Measurements from ENCODE around the gene HMGN1. TPM values are rescaled to one million over a fixed set of nuclear protein-coding genes. Genes with fewer than 3 reads are reported as not detected.
"Not testable (repeated sequence)": the region's sequence is repeated elsewhere in the genome, so short reads cannot be mapped to it uniquely, and the experiment has no call there.

Gene HMGN1
- polyA plus RNA-seq, 2 donors, result 148 to 171 TPM

- H3K27me3 ChIP-seq (ENCODE audit: control insufficient read depth in 1 of 2, insufficient read depth in 2 of 2, low read length in 2 of 2), result no peaks in the 10 kb centered on the region
Observed at GRCh38 chr21:39385299-39386145, 36.6 kb upstream of the HMGN1 start.

DNA sequence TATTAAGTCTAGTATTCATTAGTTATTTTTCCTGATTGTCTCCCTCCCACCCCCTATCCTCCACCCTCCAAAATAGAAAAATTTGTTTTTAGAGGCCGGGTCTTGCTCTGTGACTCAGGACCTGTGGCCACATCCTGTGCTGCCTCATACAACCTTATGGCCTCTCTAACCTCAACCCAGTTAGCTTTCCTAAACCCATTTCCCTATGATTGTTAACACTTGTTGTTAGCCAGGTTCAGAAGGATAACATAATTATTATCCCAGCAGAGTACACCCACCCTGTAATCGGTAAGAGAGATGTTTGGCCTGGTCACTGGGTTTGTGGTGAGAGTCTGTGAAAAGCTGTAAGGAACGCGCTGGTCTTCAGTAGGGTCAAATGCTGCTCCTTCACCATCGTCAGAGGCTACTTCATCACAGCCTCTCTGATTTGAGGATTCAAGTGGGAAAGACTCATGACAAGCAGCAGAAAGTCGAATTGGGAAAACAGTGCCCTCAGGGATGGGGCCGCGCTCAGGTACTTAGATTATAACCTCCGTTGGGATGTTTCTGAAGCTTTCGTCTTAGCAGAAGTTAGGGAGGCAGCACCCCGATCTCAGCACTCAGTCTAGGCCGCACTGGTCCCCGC, 35.9 kb upstream of the HMGN1 start:
- Histone ChIP-seq H3K4me3 (ENCODE audit: low read depth in 1 of 2, low read length in 2 of 2) (no peak overlapping the region), H3K27ac (ENCODE audit: low read depth in 2 of 2, low read length in 1 of 2) (no peak overlapping the region), H3K4me1 (ENCODE audit: control insufficient read depth in 2 of 2, insufficient read depth in 2 of 2, low read length in 1 of 2) (peaks cover 3% of the 10 kb centered on the region in 2 donors)

More at GRCh38 chr21:39385299-39386145, 36.6 kb upstream of the HMGN1 start:
- Histone ChIP-seq H3K4me1 (ENCODE audit: control insufficient read depth in 2 of 2, insufficient read depth in 2 of 2, low read length in 1 of 2) (peaks cover 3% of the 10 kb centered on the region in 2 donors), H3K36me3 (ENCODE audit: control insufficient read depth in 2 of 2, insufficient read depth in 2 of 2, low read length in 1 of 2) (no peaks in the 10 kb centered on the region), H3K9me3 (ENCODE audit: control insufficient read depth in 2 of 2, insufficient read depth in 1 of 2, low read depth in 1 of 2, low read length in 1 of 2) (no peaks in the 10 kb centered on the region), H3K4me3 (ENCODE audit: low read depth in 1 of 2, low read length in 2 of 2) (peak overlapping the region; percentile 36 to 39), H3K27ac (ENCODE audit: low read depth in 2 of 2, low read length in 1 of 2) (peak overlapping the region; percentile 34 to 78)
- WGBS, 2 donors, result 51 to 61% methylated on average over 50 of the region's 50 CpGs

DNA sequence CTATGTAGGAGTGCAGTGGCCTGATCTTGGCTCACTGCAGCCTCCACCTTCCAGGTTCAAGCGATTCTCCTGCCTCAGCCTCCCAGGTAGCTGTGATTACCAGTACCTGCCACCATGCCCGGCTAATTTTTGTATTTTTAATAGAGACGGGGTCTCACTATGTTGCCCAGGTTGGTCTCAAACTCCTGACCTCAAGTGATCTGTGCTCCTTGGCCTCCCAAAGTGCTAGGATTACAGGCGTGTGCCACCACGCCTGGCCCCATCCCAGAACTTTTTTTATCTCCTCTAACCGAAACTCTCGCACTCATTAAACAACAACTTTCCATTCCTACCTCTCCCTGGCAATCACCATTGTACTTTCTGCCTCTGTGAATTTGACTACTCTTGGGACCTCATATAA, 33.2 kb upstream of the HMGN1 start:
- H3K27ac ChIP-seq (ENCODE audit: low read depth in 2 of 2, low read length in 1 of 2); H3K4me3 ChIP-seq (ENCODE audit: low read depth in 1 of 2, low read length in 2 of 2); H3K36me3 ChIP-seq (ENCODE audit: control insufficient read depth in 2 of 2, insufficient read depth in 2 of 2, low read length in 1 of 2); H3K4me1 ChIP-seq (ENCODE audit: control insufficient read depth in 2 of 2, insufficient read depth in 2 of 2, low read length in 1 of 2); H3K27me3 ChIP-seq (ENCODE audit: control insufficient read depth in 1 of 2, insufficient read depth in 2 of 2, low read length in 2 of 2); H3K9me3 ChIP-seq (ENCODE audit: control insufficient read depth in 2 of 2, insufficient read depth in 1 of 2, low read depth in 1 of 2, low read length in 1 of 2): not testable (repeated sequence)
- WGBS, 2 donors, result 91 to 95% methylated on average over 7 of the region's 7 CpGs

More for the DNA sequence above, 35.9 kb upstream of the HMGN1 start:
- WGBS, 2 donors, result 83 to 88% methylated on average over 13 of the region's 13 CpGs
- Histone ChIP-seq H3K27me3 (ENCODE audit: control insufficient read depth in 1 of 2, insufficient read depth in 2 of 2, low read length in 2 of 2) (no peaks in the 10 kb centered on the region), H3K9me3 (ENCODE audit: control insufficient read depth in 2 of 2, insufficient read depth in 1 of 2, low read depth in 1 of 2, low read length in 1 of 2) (no peaks in the 10 kb centered on the region), H3K36me3 (ENCODE audit: control insufficient read depth in 2 of 2, insufficient read depth in 2 of 2, low read length in 1 of 2) (no peaks in the 10 kb centered on the region)

GRCh38 chr21:39381009-39381408, 32.1 kb upstream of the HMGN1 start:
- Histone ChIP-seq H3K4me3 (ENCODE audit: low read depth in 1 of 2, low read length in 2 of 2) (peak overlapping the region; percentile 69 to 75), H3K4me1 (ENCODE audit: control insufficient read depth in 2 of 2, insufficient read depth in 2 of 2, low read length in 1 of 2) (peaks cover 3% of the 10 kb centered on the region in 2 donors), H3K27ac (ENCODE audit: low read depth in 2 of 2, low read length in 1 of 2) (peak overlapping the region; percentile 86 to 94), H3K36me3 (ENCODE audit: control insufficient read depth in 2 of 2, insufficient read depth in 2 of 2, low read length in 1 of 2) (no peaks in the 10 kb centered on the region), H3K27me3 (ENCODE audit: control insufficient read depth in 1 of 2, insufficient read depth in 2 of 2, low read length in 2 of 2) (no peaks in the 10 kb centered on the region), H3K9me3 (ENCODE audit: control insufficient read depth in 2 of 2, insufficient read depth in 1 of 2, low read depth in 1 of 2, low read length in 1 of 2) (no peaks in the 10 kb centered on the region)
- WGBS, 2 donors, result 18 to 24% methylated on average over 12 of the region's 12 CpGs

GRCh38 chr21:39379986-39380891, 31.4 kb upstream of the HMGN1 start:
- Histone ChIP-seq H3K36me3 (ENCODE audit: control insufficient read depth in 2 of 2, insufficient read depth in 2 of 2, low read length in 1 of 2) (no peaks in the 10 kb centered on the region), H3K27me3 (ENCODE audit: control insufficient read depth in 1 of 2, insufficient read depth in 2 of 2, low read length in 2 of 2) (no peaks in the 10 kb centered on the region), H3K27ac (ENCODE audit: low read depth in 2 of 2, low read length in 1 of 2) (peak overlapping the region; percentile 86 to 94), H3K4me3 (ENCODE audit: low read depth in 1 of 2, low read length in 2 of 2) (peak overlapping the region; percentile 69 to 75), H3K9me3 (ENCODE audit: control insufficient read depth in 2 of 2, insufficient read depth in 1 of 2, low read depth in 1 of 2, low read length in 1 of 2) (no peaks in the 10 kb centered on the region), H3K4me1 (ENCODE audit: control insufficient read depth in 2 of 2, insufficient read depth in 2 of 2, low read length in 1 of 2) (peaks cover 0 to 3% of the 10 kb centered on the region in 2 donors)
- 1% methylated on average over 65 of the region's 65 CpGs for WGBS, 2 donors

DNA sequence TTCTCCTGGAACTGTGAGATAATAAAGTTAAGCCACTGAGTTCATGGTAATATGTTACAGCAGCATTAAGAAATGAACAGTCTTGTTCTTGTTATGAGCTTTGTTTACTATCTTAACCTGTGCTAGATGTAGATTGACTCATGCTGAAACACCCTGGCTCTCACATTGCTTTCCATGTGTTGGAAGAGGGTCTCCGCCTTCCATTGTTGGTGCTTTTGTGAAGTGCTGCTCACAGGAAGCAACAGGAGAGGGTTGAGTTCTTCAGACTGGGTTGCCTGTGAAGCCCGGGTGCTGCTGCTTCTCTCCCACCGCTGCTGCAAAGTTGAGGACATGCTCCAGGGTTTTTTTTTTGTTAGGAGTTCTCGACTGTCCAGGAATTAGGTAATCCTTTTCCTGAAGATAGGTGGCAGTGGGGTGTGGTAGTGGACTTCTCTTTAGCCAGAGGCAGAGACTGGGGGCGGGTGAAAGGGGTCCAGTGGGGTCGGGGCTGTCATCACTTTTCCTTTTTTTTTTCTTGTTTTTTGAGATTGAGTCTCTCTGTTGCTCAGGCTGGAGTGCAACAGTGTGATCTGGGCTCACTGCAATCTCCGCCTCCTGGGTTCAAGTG, 28.7 kb upstream of the HMGN1 start:
- Histone ChIP-seq H3K9me3 (ENCODE audit: control insufficient read depth in 2 of 2, insufficient read depth in 1 of 2, low read depth in 1 of 2, low read length in 1 of 2) (no peaks in the 10 kb centered on the region), H3K4me1 (ENCODE audit: control insufficient read depth in 2 of 2, insufficient read depth in 2 of 2, low read length in 1 of 2) (no peaks in the 10 kb centered on the region), H3K27ac (ENCODE audit: low read depth in 2 of 2, low read length in 1 of 2) (no peak overlapping the region), H3K4me3 (ENCODE audit: low read depth in 1 of 2, low read length in 2 of 2) (no peak overlapping the region), H3K27me3 (ENCODE audit: control insufficient read depth in 1 of 2, insufficient read depth in 2 of 2, low read length in 2 of 2) (no peaks in the 10 kb centered on the region), H3K36me3 (ENCODE audit: control insufficient read depth in 2 of 2, insufficient read depth in 2 of 2, low read length in 1 of 2) (no peaks in the 10 kb centered on the region)
- WGBS, 2 donors, result 63 to 65% methylated on average over 7 of the region's 7 CpGs

- Histone ChIP-seq H3K4me1 (ENCODE audit: control insufficient read depth in 2 of 2, insufficient read depth in 2 of 2, low read length in 1 of 2) (no peaks in the 10 kb centered on the region), H3K4me3 (ENCODE audit: low read depth in 1 of 2, low read length in 2 of 2) (no peak overlapping the region), H3K27ac (ENCODE audit: low read depth in 2 of 2, low read length in 1 of 2) (no peak overlapping the region), H3K27me3 (ENCODE audit: control insufficient read depth in 1 of 2, insufficient read depth in 2 of 2, low read length in 2 of 2) (no peaks in the 10 kb centered on the region), H3K36me3 (ENCODE audit: control insufficient read depth in 2 of 2, insufficient read depth in 2 of 2, low read length in 1 of 2) (no peaks in the 10 kb centered on the region), H3K9me3 (ENCODE audit: control insufficient read depth in 2 of 2, insufficient read depth in 1 of 2, low read depth in 1 of 2, low read length in 1 of 2) (no peaks in the 10 kb centered on the region)
- 77 to 80% methylated on average over 2 of the region's 2 CpGs for WGBS, 2 donors
Observed at GRCh38 chr21:39375446-39375845, 26.6 kb upstream of the HMGN1 start.

GRCh38 chr21:39374046-39374445, 25.2 kb upstream of the HMGN1 start:
- Histone ChIP-seq H3K4me1 (ENCODE audit: control insufficient read depth in 2 of 2, insufficient read depth in 2 of 2, low read length in 1 of 2) (no peaks in the 10 kb centered on the region), H3K4me3 (ENCODE audit: low read depth in 1 of 2, low read length in 2 of 2) (no peak overlapping the region), H3K36me3 (ENCODE audit: control insufficient read depth in 2 of 2, insufficient read depth in 2 of 2, low read length in 1 of 2) (no peaks in the 10 kb centered on the region), H3K27me3 (ENCODE audit: control insufficient read depth in 1 of 2, insufficient read depth in 2 of 2, low read length in 2 of 2) (no peaks in the 10 kb centered on the region), H3K9me3 (ENCODE audit: control insufficient read depth in 2 of 2, insufficient read depth in 1 of 2, low read depth in 1 of 2, low read length in 1 of 2) (no peaks in the 10 kb centered on the region), H3K27ac (ENCODE audit: low read depth in 2 of 2, low read length in 1 of 2) (no peak overlapping the region)
- WGBS, 2 donors, result 74 to 75% methylated on average over 6 of the region's 6 CpGs

- 13 to 15% methylated on average over 5 of the region's 5 CpGs for WGBS, 2 donors
- H3K36me3 ChIP-seq (ENCODE audit: control insufficient read depth in 2 of 2, insufficient read depth in 2 of 2, low read length in 1 of 2), result no peaks in the 10 kb centered on the region
- no peaks in the 10 kb centered on the region for H3K4me1 ChIP-seq (ENCODE audit: control insufficient read depth in 2 of 2, insufficient read depth in 2 of 2, low read length in 1 of 2)
- no peak overlapping the region for H3K27ac ChIP-seq (ENCODE audit: low read depth in 2 of 2, low read length in 1 of 2)
- no peak overlapping the region for H3K4me3 ChIP-seq (ENCODE audit: low read depth in 1 of 2, low read length in 2 of 2)
- no peaks in the 10 kb centered on the region for H3K9me3 ChIP-seq (ENCODE audit: control insufficient read depth in 2 of 2, insufficient read depth in 1 of 2, low read depth in 1 of 2, low read length in 1 of 2)
- no peaks in the 10 kb centered on the region for H3K27me3 ChIP-seq (ENCODE audit: control insufficient read depth in 1 of 2, insufficient read depth in 2 of 2, low read length in 2 of 2)
Observed at GRCh38 chr21:39373634-39374033, 24.7 kb upstream of the HMGN1 start.

All from esophagus (tissue), 2 donors.